Measurements from ENCODE around the gene NFIL3.

Gene NFIL3

DNA sequence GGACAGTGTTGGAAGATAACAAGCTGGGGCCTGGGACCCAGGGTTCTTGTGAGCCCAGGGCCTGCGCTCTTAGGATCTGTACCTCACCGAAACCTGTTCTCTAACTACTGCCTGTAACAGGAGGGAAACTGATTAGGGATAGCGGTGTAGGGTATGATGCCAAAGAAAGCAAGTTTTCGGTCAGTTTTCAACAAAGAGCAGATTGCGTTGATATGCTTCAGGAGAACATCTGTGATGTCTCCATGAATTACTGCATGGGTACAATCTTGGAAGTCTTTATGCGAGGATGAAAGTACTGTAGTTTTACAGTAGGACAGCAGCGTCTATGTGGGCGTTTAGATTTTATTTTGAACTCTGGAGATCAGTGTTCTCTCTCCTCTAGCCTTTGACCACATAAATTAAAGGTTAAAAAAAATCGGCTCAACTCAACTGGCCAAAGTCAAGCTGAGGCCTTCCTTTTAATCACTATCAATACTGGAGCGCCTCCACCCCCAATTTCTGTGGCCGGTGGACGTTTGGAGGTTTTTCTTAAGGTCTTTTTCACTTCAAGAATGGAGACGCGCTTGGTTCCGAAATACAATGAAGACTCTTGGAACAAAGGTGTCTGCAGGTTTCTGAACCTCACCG, 3.0 kb downstream of the NFIL3 start:
- Mint-ChIP-seq H3K36me3 (ENCODE audit: low read depth) (no peaks in the 10 kb centered on the region), H3K4me1 (peaks cover 53% of the 10 kb centered on the region)

DNA sequence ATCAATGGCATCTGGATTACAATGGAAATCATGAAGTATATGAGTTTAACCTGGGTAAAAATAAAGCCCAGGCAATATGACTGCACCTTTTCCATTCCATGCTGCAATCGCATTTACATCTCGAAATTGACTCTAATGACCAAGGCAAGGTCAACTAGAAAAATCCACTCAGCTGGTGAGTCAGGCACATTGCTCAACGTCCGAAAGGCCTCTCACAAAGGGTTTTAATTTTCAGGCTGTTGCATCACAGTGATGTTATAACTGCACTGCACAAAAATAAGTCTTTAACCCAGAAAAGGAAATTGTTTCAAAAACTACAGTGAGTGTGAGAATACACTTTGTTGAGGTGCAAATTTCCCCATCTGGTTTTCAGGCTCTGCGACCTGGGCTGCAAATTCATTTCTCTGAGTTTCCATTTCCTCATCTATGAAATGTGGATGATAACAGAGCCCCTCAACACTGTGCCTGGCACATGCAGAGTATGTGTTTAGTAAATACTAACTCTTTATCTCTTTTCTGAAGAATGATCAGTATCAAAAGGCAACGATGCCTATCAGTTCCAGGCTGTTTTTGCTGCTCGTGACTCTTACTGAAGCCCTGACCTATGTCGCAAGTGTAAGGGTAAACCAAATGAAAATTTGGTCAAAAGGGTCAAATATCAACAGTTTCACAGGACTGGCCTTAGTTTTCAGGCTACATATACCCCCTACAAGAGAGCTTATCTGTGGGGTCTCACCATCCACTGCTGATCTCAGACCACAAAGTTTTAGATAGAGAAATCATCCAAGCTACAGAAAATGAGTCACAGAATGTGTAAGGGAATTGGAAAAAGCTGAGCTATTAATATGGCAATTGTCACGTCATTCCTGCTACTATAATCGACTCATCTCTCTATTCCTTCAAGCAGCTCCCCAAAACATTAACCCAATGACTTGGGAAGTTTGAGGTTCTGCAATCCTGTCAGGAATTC, 4.1 kb downstream of the NFIL3 start:
- TF ChIP-seq, protein P1, sequence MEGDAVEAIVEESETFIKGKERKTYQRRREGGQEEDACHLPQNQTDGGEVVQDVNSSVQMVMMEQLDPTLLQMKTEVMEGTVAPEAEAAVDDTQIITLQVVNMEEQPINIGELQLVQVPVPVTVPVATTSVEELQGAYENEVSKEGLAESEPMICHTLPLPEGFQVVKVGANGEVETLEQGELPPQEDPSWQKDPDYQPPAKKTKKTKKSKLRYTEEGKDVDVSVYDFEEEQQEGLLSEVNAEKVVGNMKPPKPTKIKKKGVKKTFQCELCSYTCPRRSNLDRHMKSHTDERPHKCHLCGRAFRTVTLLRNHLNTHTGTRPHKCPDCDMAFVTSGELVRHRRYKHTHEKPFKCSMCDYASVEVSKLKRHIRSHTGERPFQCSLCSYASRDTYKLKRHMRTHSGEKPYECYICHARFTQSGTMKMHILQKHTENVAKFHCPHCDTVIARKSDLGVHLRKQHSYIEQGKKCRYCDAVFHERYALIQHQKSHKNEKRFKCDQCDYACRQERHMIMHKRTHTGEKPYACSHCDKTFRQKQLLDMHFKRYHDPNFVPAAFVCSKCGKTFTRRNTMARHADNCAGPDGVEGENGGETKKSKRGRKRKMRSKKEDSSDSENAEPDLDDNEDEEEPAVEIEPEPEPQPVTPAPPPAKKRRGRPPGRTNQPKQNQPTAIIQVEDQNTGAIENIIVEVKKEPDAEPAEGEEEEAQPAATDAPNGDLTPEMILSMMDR (IDR thresholded peaks at IDR 0.05), result no peak
- DNase-seq, result no peak
- Mint-ChIP-seq H3K4me3 (peak overlapping the region; percentile 87), H3K4me1 (peaks cover 43% of the 10 kb centered on the region), H3K27ac (no peak overlapping the region), H3K36me3 (ENCODE audit: low read depth) (peaks cover 9% of the 10 kb centered on the region), H3K27me3 (ENCODE audit: low read depth, poor library complexity) (peaks cover 7% of the 10 kb centered on the region), H3K9me3 (no peaks in the 10 kb centered on the region)

More for the DNA sequence above, 3.0 kb downstream of the NFIL3 start:
- Mint-ChIP-seq H3K27ac (peak overlapping the region; percentile 85), H3K9me3 (peaks cover 4% of the 10 kb centered on the region), H3K4me3 (peak overlapping the region; percentile 87), H3K27me3 (ENCODE audit: low read depth, poor library complexity) (peaks cover 18% of the 10 kb centered on the region)
- DNase-seq, result no peak
- TF ChIP-seq, protein P1 (IDR thresholded peaks at IDR 0.05), result no peak

DNA sequence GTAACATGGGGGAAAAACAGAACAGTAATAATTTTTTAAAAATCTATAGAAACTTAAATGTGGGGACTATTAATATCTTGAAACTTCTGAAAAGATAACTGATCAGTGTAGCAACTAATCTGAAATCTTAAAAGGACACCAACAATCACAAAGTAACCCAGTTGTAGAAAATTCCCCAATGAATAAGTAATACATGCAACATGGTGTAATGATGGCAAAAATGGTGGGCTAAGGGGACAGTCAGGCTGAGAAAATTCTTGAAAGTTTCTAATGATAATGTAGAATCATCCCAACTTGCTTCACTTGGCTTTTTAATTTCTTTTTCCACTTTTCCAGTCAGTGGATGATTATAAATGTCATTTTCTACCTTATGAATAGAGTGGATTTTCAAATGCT, 5.4 kb downstream of the NFIL3 start:
- DNase-seq, result no peak
- Mint-ChIP-seq H3K4me3 (no peak overlapping the region), H3K36me3 (ENCODE audit: low read depth) (peaks cover 18% of the 10 kb centered on the region), H3K4me1 (peaks cover 41% of the 10 kb centered on the region), H3K27ac (no peak overlapping the region), H3K27me3 (ENCODE audit: low read depth, poor library complexity) (peaks cover 5% of the 10 kb centered on the region), H3K9me3 (no peaks in the 10 kb centered on the region)
- TF ChIP-seq, protein P1 (IDR thresholded peaks at IDR 0.05), result no peak

DNA sequence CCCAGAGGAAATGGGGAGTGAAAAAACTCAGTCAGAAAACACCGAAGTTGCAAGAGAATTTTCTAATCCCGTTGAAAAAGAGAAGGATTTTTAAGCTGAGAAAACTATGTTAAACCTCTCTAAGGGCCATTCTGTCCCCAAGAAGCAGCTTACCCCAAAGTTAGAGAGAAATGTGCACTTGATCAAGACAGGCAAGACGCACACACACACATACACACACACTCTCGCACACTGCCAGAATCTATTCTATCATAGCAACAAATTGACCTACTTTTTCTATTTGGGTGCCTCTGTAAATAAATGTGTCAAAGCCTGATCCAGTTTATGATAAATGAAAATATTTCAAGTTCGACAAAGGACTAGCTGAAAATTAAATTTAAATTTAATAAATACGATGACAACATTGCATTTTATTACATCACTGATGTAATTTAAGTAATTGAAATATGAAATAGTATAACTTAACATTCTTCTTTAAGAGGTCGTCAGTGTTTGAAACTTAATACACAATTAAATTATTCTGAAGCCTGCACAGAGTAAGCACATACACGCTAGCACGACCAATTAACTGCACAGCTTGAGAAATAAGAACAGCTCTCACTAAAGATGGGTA, 5.9 kb downstream of the NFIL3 start:
- Mint-ChIP-seq H3K9me3 (no peaks in the 10 kb centered on the region), H3K4me1 (peaks cover 36% of the 10 kb centered on the region), H3K27me3 (ENCODE audit: low read depth, poor library complexity) (peaks cover 5% of the 10 kb centered on the region), H3K4me3 (no peak overlapping the region), H3K27ac (no peak overlapping the region), H3K36me3 (ENCODE audit: low read depth) (peaks cover 18% of the 10 kb centered on the region)
- DNase-seq, result no peak
- TF ChIP-seq, protein P1 (IDR thresholded peaks at IDR 0.05), result no peak

DNA sequence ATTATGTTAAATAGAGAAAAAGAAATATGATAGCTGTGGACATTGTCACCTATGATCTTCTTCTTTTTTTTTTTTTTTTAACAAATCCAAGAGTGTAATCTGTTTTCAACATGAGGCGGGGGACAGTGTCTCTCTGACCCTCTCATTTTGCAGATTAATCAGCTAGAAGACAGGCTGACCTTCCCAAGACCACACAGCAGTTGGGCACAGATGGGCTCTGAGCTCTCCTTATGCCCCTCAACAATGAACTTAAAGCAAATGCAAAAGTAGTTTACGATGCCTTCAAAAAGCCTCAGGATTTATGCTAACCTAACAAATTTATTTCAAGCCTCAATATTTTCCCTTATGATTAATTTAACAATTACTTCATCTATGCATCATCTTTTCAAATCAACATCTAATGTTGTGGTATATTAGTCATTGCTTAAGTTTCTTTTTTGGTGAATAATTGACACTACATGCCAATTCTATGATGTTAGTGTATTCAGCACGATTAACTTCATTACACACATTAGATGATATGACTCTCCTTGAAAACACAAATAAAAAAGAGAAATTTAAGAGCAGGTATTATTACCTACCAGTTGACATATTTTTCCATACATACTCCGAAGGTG, 7.4 kb downstream of the NFIL3 start:
- Mint-ChIP-seq H3K27me3 (ENCODE audit: low read depth, poor library complexity) (no peaks in the 10 kb centered on the region), H3K36me3 (ENCODE audit: low read depth) (peaks cover 19% of the 10 kb centered on the region), H3K9me3 (no peaks in the 10 kb centered on the region), H3K4me3 (no peak overlapping the region), H3K27ac (no peak overlapping the region), H3K4me1 (peaks cover 23% of the 10 kb centered on the region)
- TF ChIP-seq, protein P1 (IDR thresholded peaks at IDR 0.05), result no peak
- DNase-seq, result no peak

All from nephron progenitor cell (in vitro differentiated cells).